Colonic mucosa (tissue), 4 donors: ENCODE measurements around the gene CTSO. TPM values are rescaled to one million over a fixed set of nuclear protein-coding genes. Genes with fewer than 3 reads are reported as not detected.

Source experiments
- DNase-seq: peaks from one replicate; pipeline ENCODE4 v3.0.0-alpha.2; 2020
- H3K27ac ChIP-seq: fragments of 200-600 bp; one replicate; pipeline ENCODE4 v1.8.0; 2021
- H3K27me3 ChIP-seq: fragments of 200-600 bp; one replicate; pipeline ENCODE4 v1.8.0; 2021
- H3K36me3 ChIP-seq: fragments of 200-600 bp; one replicate; pipeline ENCODE4 v1.8.0; 2021
- H3K4me1 ChIP-seq: fragments of 200-600 bp; one replicate; pipeline ENCODE4 v1.8.0; 2021; ENCODE audit warnings: mild to moderate bottlenecking
- H3K4me3 ChIP-seq: fragments of 200-600 bp; one replicate; pipeline ENCODE4 v1.8.0; 2021
- H3K9ac ChIP-seq, 2 donors: one replicate each; pipeline ENCODE4 v1.7.0; 2013; ENCODE audit warnings: control low read depth in 2 of 2, low read depth in 2 of 2, low read length in 2 of 2
- H3K9me3 ChIP-seq: fragments of 200-600 bp; one replicate; pipeline ENCODE4 v1.8.0; 2021
- intact Hi-C: fragments of 100-400 bp; cut with DNase I; formaldehyde crosslinking; loops from one replicate; pipeline ENCODE4 v1.14.1; 2022
- total RNA-seq, 2 donors: library from RNA; stranded (reverse); fragmentation: NEBNext Ultra II Directional in 1 of 2; extraction: Animal tissue kit (Norgen Biotek cat#: 25700) in 1 of 2; gene quantifications; one replicate each; pipeline ENCODE4 v1.2.1, GENCODE V29; 2021
- TF ChIP-seq, protein P1 (sequence below): fragments of 200-600 bp; IDR thresholded peaks from one replicate; pipeline ENCODE4 v1.8.0; 2022; ENCODE audit warnings: antibody characterized with exemption, mild to moderate bottlenecking
- donor health status: healthy.
- donor health status: DM: no; HTN: no; CAD: no.
- donor health status: DM: no; HTN: no; CAD: no.

CTSO gene
- total RNA-seq, 2 donors from 2014 or later: 3.3 to 14.7 TPM

DNA sequence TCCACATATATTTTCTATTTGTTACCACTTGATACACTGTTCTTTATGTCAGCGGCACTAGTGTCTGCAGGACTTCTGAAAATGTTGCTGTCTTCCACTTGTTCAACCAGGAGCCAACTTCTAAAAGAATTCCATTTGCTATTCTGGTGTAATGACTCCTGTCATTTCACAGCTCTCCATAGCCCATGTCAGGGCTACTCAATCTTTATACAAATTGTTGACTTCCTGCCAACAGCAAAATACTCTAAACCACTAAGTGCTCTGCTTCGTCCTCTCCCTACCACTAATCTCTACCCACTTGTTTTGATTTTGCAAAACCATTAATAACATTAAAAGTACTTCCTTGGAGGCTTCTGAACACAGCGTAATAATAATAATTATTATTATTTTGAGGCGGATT, 7.2 kb downstream of the CTSO start:
- no peak overlapping the region for H3K4me3 ChIP-seq
- H3K27me3 ChIP-seq: no peaks in the 10 kb centered on the region
- intact Hi-C loops: no loop called here
- TF ChIP-seq, protein P1, sequence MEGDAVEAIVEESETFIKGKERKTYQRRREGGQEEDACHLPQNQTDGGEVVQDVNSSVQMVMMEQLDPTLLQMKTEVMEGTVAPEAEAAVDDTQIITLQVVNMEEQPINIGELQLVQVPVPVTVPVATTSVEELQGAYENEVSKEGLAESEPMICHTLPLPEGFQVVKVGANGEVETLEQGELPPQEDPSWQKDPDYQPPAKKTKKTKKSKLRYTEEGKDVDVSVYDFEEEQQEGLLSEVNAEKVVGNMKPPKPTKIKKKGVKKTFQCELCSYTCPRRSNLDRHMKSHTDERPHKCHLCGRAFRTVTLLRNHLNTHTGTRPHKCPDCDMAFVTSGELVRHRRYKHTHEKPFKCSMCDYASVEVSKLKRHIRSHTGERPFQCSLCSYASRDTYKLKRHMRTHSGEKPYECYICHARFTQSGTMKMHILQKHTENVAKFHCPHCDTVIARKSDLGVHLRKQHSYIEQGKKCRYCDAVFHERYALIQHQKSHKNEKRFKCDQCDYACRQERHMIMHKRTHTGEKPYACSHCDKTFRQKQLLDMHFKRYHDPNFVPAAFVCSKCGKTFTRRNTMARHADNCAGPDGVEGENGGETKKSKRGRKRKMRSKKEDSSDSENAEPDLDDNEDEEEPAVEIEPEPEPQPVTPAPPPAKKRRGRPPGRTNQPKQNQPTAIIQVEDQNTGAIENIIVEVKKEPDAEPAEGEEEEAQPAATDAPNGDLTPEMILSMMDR: no peak
- H3K9me3 ChIP-seq: no peaks in the 10 kb centered on the region
- H3K27ac ChIP-seq: no peak overlapping the region
- H3K9ac ChIP-seq: no peak overlapping the region
- H3K4me1 ChIP-seq: no peaks in the 10 kb centered on the region
- no peaks in the 10 kb centered on the region for H3K36me3 ChIP-seq
- DNase-seq: no peak

DNA sequence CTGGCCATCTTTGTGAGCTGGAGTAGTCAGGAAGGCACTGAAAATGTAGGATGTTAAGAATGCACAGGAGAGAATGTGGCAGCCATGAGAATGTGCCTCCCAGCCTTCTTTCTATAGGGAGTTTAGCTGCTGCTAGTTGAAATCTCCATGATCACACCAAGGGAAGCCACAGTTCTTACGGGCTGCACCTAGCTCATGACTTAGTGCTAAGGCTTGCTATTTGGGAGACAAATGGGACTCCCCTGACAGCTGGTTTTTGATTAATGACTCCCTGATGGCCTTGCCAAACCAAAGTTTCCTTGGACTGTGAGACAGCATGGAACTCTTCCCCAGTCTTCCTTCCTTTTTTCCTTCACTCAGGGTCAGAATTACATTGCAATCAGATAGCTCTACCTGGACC, 9.2 kb downstream of the CTSO start:
- Histone ChIP-seq H3K9me3 (no peaks in the 10 kb centered on the region), H3K27me3 (no peaks in the 10 kb centered on the region), H3K4me1 (no peaks in the 10 kb centered on the region), H3K4me3 (no peak overlapping the region), H3K27ac (no peak overlapping the region), H3K36me3 (no peaks in the 10 kb centered on the region), H3K9ac (no peak overlapping the region)
- TF ChIP-seq, protein P1: no peak
- intact Hi-C loops: no loop called here
- DNase-seq: no peak

DNA sequence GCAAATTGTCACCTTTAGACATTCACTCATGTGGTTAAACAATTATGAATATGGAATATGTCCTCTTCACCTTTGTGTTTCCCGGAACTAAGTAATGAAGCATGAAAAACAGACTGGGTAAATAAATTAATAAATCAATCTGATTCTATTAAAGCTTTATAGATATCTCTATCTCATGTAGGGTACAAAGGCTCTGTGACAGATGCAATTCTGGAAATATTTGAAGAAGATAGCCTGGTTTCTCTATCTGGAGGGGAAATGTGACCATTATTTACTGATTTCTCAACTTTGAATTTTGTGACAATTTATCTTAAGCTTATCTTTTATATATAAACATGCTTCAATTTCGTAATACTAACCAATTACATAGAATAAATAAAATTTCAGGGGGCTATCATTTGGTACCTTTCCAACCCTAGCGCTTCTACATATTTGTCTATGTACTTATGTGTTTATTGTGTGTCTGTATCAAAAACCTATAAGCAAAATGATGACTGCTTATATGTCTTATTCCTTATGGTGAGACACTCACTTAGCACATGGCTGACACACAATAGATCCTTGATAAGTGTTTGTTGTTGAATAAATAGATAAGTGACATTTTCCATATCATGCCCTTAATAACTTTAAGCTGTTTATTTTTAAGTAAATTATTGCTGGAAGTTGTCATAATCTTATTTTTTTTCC, 9.9 kb downstream of the CTSO start:
- TF ChIP-seq, protein P1: no peak
- no peak for DNase-seq
- no peaks in the 10 kb centered on the region for H3K27me3 ChIP-seq
- H3K9me3 ChIP-seq: no peaks in the 10 kb centered on the region
- intact Hi-C loops: no loop called here
- no peak overlapping the region for H3K4me3 ChIP-seq
- H3K4me1 ChIP-seq: no peaks in the 10 kb centered on the region
- H3K27ac ChIP-seq: no peak overlapping the region
- H3K9ac ChIP-seq: no peak overlapping the region
- no peaks in the 10 kb centered on the region for H3K36me3 ChIP-seq

DNA sequence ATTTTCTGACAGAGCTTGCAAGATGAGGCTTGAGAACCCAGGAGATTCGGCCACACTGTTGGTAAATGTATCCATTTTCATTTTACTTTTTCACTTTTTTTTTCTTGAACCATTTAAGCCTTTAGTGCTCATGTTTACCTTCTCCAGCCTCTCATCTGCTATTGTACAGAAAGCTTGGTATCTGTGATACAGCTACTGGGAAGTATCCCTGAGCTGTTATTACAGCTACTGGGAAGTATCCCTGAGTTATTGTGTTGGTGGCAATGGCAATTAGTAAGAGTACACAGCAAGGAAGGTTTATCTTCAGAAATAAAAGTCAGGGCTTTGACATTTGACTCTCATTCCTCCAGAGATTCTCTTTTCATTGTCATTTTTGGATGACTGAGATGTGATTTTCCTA, 11.8 kb downstream of the CTSO start:
- Histone ChIP-seq H3K9ac (no peak overlapping the region), H3K9me3 (no peaks in the 10 kb centered on the region), H3K4me1 (no peaks in the 10 kb centered on the region), H3K4me3 (no peak overlapping the region), H3K27ac (no peak overlapping the region), H3K36me3 (no peaks in the 10 kb centered on the region), H3K27me3 (no peaks in the 10 kb centered on the region)
- intact Hi-C loops: no loop called here
- TF ChIP-seq, protein P1: no peak
- no peak for DNase-seq

DNA sequence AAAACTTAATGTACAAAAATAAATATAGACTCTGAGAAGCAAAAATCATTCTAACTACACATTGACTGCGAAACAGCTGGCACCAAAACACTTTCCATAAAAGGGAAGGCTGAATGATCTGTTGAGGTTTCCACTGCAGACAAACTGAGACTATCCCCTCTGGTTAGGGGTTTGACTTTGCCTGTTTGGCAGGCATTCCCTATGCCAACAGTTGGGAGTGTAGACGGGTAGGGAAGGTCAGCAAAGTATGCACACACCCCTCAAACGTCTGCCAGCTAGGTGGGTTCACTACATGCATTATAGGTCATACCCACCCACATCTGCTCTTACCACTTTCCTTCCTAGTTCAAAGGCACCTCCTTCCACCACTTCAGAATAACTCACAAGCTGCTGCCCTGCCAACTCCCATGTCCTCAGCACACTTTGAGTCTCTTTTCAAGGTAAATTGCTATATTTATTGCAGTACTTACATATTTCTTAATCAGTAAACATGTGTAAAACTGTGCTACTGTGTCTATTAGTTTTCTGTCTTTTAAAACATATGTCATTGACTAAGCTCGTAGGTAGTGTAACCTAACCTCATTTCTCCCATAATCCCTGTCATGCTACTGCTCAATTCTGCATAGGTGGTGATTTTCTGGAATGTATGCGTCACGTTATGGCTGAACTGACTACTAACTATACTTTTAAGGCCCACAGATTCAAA, 12.4 kb downstream of the CTSO start:
- intact Hi-C loops: no loop called here

More for the DNA sequence above, 12.4 kb downstream of the CTSO start:
- TF ChIP-seq, protein P1: no peak
- no peaks in the 10 kb centered on the region for H3K27me3 ChIP-seq
- H3K36me3 ChIP-seq: no peaks in the 10 kb centered on the region
- no peak overlapping the region for H3K27ac ChIP-seq
- H3K9me3 ChIP-seq: no peaks in the 10 kb centered on the region
- no peak overlapping the region for H3K9ac ChIP-seq
- no peak overlapping the region for H3K4me3 ChIP-seq
- no peak for DNase-seq
- H3K4me1 ChIP-seq: no peaks in the 10 kb centered on the region
